K562 (cell line): ENCODE measurements around the gene MYOZ3.

ENCODE experiments used
- ATF7 ChIP-seq: fragments of 450-650 bp; IDR thresholded peaks from 2 replicates; pipeline ENCODE4 v1.7.1; 2014; ENCODE audit warnings: mild to moderate bottlenecking, moderate library complexity
- EP300 ChIP-seq: IDR thresholded peaks from 2 replicates; pipeline ENCODE4 v1.6.1; 2012; ENCODE audit warnings: low read length, improper control_type of control experiment
- FOXJ3 ChIP-seq: sonication (generic); formaldehyde crosslinking; IDR thresholded peaks from 2 replicates; pipeline ENCODE4 v1.4.0; 2020; ENCODE audit warnings: mild to moderate bottlenecking, missing genetic modification reagents
- GABPB1 ChIP-seq: sonication (generic); formaldehyde crosslinking; IDR thresholded peaks from 2 replicates; pipeline ENCODE4 v1.8.0; 2022; ENCODE audit warnings: mild to moderate bottlenecking, missing genetic modification reagents
- MNT ChIP-seq, 2 experiments: fragments of 450-650 bp; conservative IDR thresholded peaks; 2 replicates each; pipeline ENCODE4 v1.6.1; 2017; ENCODE audit warnings: mild to moderate bottlenecking in 2 of 2, moderate library complexity in 2 of 2
- MYC ChIP-seq, 2 experiments: fragments of 250-450 bp in 1 of 2; sonication (Bioruptor Pico) in 1 of 2; IDR thresholded peaks; 2 replicates each; pipeline versions ENCODE4 v1.5.1 to v1.6.1; 2012 to 2021; ENCODE audit warnings: low read depth in 2 of 2, borderline replicate concordance in 1 of 2, improper control_type of control experiment in 1 of 2, low read length in 1 of 2, mild to moderate bottlenecking in 1 of 2, moderate library complexity in 1 of 2
- SRSF9 ChIP-seq: fragments of 200-400 bp; formaldehyde crosslinking; IDR thresholded peaks from 2 replicates; pipeline ENCODE4 v1.6.1; 2017; ENCODE audit warnings: low read depth, low read length, borderline replicate concordance
- STAT5B ChIP-seq: fragments of 250-450 bp; sonication (Bioruptor Pico); IDR thresholded peaks from 2 replicates; pipeline ENCODE4 v1.8.0; 2021; ENCODE audit warnings: mild to moderate bottlenecking, inconsistent platforms
- ZBTB17 ChIP-seq: fragments of 450-650 bp; formaldehyde crosslinking; IDR thresholded peaks from 2 replicates; pipeline ENCODE4 v1.4.0; 2020; ENCODE audit warnings: mild to moderate bottlenecking
- ZEB2 ChIP-seq: fragments of 450-650 bp; IDR thresholded peaks from 2 replicates; pipeline ENCODE4 v1.6.1; 2016
- TF ChIP-seq, protein P1 (sequence below): sonication (generic); formaldehyde crosslinking; IDR thresholded peaks from 2 replicates; pipeline ENCODE4 v1.8.0; 2023; ENCODE audit warnings: mild to moderate bottlenecking, missing genetic modification reagents
- TF ChIP-seq, protein P2 (sequence below): sonication (generic); formaldehyde crosslinking; IDR thresholded peaks from 2 replicates; pipeline ENCODE4 v1.8.0; 2023; ENCODE audit warnings: missing genetic modification reagents, mild to moderate bottlenecking, borderline replicate concordance
- TF ChIP-seq, protein P3 (sequence below): fragments of 250-450 bp; sonication (Bioruptor Pico); IDR thresholded peaks from 2 replicates; pipeline ENCODE4 v1.8.0; 2021; ENCODE audit warnings: moderate library complexity, mild to moderate bottlenecking, inconsistent platforms
- TF ChIP-seq, protein P4 (sequence below), 3 experiments: IDR thresholded peaks in 2 of 3; conservative IDR thresholded peaks in 1 of 3; 2 replicates each; pipeline ENCODE4 v1.5.1; 2011 to 2012; ENCODE audit warnings: low read length in 3 of 3, mild to moderate bottlenecking in 3 of 3, control low read depth in 2 of 3, improper control_type of control experiment in 1 of 3, inconsistent platforms in 1 of 3, low read depth in 1 of 3, mixed read lengths in 1 of 3, moderate library complexity in 1 of 3; ENCODE audit not compliant: insufficient read depth in 2 of 3

GRCh38 chr5:150644058-150644457, 17.0 kb upstream of the MYOZ3 start:
- TF ChIP-seq, protein P1, sequence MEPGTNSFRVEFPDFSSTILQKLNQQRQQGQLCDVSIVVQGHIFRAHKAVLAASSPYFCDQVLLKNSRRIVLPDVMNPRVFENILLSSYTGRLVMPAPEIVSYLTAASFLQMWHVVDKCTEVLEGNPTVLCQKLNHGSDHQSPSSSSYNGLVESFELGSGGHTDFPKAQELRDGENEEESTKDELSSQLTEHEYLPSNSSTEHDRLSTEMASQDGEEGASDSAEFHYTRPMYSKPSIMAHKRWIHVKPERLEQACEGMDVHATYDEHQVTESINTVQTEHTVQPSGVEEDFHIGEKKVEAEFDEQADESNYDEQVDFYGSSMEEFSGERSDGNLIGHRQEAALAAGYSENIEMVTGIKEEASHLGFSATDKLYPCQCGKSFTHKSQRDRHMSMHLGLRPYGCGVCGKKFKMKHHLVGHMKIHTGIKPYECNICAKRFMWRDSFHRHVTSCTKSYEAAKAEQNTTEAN (CRISPR knock-in tag) = no peak
- TF ChIP-seq MYC (IDR thresholded peaks at IDR 0.05; ENCODE audit: low read depth, low read length) (no peak), MYC (CRISPR knock-in tag; IDR thresholded peaks at IDR 0.05; ENCODE audit: borderline replicate concordance, low read depth) (no peak), MNT (conservative IDR thresholded peaks at IDR 0.05) (no peak), ATF7 (no peak), ZEB2 (no peak), ZBTB17 (CRISPR knock-in tag) (no peak), SRSF9 (no peak), FOXJ3 (CRISPR knock-in tag) (no peak), STAT5B (CRISPR knock-in tag) (no peak), GABPB1 (CRISPR knock-in tag) (no peak), EP300 (no peak)
- TF ChIP-seq, protein P2, sequence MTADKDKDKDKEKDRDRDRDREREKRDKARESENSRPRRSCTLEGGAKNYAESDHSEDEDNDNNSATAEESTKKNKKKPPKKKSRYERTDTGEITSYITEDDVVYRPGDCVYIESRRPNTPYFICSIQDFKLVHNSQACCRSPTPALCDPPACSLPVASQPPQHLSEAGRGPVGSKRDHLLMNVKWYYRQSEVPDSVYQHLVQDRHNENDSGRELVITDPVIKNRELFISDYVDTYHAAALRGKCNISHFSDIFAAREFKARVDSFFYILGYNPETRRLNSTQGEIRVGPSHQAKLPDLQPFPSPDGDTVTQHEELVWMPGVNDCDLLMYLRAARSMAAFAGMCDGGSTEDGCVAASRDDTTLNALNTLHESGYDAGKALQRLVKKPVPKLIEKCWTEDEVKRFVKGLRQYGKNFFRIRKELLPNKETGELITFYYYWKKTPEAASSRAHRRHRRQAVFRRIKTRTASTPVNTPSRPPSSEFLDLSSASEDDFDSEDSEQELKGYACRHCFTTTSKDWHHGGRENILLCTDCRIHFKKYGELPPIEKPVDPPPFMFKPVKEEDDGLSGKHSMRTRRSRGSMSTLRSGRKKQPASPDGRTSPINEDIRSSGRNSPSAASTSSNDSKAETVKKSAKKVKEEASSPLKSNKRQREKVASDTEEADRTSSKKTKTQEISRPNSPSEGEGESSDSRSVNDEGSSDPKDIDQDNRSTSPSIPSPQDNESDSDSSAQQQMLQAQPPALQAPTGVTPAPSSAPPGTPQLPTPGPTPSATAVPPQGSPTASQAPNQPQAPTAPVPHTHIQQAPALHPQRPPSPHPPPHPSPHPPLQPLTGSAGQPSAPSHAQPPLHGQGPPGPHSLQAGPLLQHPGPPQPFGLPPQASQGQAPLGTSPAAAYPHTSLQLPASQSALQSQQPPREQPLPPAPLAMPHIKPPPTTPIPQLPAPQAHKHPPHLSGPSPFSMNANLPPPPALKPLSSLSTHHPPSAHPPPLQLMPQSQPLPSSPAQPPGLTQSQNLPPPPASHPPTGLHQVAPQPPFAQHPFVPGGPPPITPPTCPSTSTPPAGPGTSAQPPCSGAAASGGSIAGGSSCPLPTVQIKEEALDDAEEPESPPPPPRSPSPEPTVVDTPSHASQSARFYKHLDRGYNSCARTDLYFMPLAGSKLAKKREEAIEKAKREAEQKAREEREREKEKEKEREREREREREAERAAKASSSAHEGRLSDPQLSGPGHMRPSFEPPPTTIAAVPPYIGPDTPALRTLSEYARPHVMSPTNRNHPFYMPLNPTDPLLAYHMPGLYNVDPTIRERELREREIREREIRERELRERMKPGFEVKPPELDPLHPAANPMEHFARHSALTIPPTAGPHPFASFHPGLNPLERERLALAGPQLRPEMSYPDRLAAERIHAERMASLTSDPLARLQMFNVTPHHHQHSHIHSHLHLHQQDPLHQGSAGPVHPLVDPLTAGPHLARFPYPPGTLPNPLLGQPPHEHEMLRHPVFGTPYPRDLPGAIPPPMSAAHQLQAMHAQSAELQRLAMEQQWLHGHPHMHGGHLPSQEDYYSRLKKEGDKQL (CRISPR knock-in tag) = no peak
- TF ChIP-seq, protein P3, sequence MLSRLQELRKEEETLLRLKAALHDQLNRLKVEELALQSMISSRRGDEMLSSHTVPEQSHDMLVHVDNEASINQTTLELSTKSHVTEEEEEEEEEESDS (CRISPR knock-in tag) = no peak
- TF ChIP-seq, protein P4, sequence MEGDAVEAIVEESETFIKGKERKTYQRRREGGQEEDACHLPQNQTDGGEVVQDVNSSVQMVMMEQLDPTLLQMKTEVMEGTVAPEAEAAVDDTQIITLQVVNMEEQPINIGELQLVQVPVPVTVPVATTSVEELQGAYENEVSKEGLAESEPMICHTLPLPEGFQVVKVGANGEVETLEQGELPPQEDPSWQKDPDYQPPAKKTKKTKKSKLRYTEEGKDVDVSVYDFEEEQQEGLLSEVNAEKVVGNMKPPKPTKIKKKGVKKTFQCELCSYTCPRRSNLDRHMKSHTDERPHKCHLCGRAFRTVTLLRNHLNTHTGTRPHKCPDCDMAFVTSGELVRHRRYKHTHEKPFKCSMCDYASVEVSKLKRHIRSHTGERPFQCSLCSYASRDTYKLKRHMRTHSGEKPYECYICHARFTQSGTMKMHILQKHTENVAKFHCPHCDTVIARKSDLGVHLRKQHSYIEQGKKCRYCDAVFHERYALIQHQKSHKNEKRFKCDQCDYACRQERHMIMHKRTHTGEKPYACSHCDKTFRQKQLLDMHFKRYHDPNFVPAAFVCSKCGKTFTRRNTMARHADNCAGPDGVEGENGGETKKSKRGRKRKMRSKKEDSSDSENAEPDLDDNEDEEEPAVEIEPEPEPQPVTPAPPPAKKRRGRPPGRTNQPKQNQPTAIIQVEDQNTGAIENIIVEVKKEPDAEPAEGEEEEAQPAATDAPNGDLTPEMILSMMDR (IDR thresholded peaks at IDR 0.05 in 2 of 3, conservative IDR thresholded peaks at IDR 0.05 in 1 of 3; ENCODE audit: insufficient read depth in 2 of 3, low read depth in 1 of 3, low read length in 3 of 3) = no peak
